ENCODE measurements around the gene CLCNKA. TPM values are rescaled to one million over a fixed set of nuclear protein-coding genes. Genes with fewer than 3 reads are reported as not detected.
"Not testable (repeated sequence)": the region's sequence is repeated elsewhere in the genome, so short reads cannot be mapped to it uniquely, and the experiment has no call there.

Gene CLCNKA
- total RNA-seq, 1 experiment from 2014 or later: 1.5 TPM

DNA sequence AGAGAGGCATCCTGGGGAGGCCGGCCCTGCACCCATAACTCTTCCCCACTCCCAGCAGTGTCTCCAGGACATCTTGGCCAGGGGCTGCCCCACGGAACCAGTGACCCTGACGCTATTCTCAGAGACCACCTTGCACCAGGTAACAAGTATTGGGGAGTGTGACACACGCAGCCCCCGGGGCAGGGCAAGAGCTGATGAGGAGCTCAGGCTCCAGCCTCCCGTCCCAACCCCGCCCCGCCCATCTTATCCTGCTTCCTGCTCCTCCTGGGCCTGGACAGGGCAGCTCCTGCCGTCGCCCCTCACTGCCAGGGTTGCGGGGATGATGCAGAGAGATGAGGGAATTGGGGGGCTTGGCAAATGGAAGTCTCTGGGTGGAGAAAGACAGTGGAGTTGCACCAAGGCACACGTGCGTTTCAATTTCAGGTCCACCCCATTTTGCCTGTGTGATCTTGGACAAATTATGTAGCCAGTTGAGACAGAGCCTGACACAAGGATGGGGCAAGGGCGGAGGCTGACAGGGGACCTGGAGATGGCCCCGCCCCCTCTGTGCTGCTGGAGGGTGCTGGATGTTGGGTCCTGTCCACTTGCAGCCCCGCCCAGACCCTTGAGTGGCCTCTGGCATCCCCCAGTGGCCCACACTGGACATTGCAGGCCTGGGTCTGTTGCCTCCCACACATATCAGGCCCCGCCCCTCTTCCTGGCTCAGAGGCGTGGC lies 10.7 kb downstream of the CLCNKA start (continued):
- TF ChIP-seq GABPB1 (CRISPR knock-in tag; IDR thresholded peaks at IDR 0.05) (no peak), ZNF423 (CRISPR knock-in tag; IDR thresholded peaks at IDR 0.05) (no peak), MXD4 (CRISPR knock-in tag; IDR thresholded peaks at IDR 0.05; ENCODE audit: borderline replicate concordance) (no peak), ELF4 (CRISPR knock-in tag; IDR thresholded peaks at IDR 0.05; ENCODE audit: low read depth) (no peak), NR1H2 (CRISPR knock-in tag; IDR thresholded peaks at IDR 0.05) (no peak)
- TF ChIP-seq, protein P1, sequence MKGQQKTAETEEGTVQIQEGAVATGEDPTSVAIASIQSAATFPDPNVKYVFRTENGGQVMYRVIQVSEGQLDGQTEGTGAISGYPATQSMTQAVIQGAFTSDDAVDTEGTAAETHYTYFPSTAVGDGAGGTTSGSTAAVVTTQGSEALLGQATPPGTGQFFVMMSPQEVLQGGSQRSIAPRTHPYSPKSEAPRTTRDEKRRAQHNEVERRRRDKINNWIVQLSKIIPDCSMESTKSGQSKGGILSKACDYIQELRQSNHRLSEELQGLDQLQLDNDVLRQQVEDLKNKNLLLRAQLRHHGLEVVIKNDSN (CRISPR knock-in tag; IDR thresholded peaks at IDR 0.05): no peak
- TF ChIP-seq, protein P2, sequence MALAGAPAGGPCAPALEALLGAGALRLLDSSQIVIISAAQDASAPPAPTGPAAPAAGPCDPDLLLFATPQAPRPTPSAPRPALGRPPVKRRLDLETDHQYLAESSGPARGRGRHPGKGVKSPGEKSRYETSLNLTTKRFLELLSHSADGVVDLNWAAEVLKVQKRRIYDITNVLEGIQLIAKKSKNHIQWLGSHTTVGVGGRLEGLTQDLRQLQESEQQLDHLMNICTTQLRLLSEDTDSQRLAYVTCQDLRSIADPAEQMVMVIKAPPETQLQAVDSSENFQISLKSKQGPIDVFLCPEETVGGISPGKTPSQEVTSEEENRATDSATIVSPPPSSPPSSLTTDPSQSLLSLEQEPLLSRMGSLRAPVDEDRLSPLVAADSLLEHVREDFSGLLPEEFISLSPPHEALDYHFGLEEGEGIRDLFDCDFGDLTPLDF (CRISPR knock-in tag; IDR thresholded peaks at IDR 0.05): no peak
- TF ChIP-seq, protein P3, sequence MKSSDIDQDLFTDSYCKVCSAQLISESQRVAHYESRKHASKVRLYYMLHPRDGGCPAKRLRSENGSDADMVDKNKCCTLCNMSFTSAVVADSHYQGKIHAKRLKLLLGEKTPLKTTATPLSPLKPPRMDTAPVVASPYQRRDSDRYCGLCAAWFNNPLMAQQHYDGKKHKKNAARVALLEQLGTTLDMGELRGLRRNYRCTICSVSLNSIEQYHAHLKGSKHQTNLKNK (CRISPR knock-in tag; IDR thresholded peaks at IDR 0.05): no peak
- TF ChIP-seq, protein P4, sequence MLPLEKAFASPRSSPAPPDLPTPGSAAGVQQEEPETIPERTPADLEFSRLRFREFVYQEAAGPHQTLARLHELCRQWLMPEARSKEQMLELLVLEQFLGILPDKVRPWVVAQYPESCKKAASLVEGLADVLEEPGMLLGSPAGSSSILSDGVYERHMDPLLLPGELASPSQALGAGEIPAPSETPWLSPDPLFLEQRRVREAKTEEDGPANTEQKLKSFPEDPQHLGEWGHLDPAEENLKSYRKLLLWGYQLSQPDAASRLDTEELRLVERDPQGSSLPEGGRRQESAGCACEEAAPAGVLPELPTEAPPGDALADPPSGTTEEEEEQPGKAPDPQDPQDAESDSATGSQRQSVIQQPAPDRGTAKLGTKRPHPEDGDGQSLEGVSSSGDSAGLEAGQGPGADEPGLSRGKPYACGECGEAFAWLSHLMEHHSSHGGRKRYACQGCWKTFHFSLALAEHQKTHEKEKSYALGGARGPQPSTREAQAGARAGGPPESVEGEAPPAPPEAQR (CRISPR knock-in tag; IDR thresholded peaks at IDR 0.05): no peak

DNA sequence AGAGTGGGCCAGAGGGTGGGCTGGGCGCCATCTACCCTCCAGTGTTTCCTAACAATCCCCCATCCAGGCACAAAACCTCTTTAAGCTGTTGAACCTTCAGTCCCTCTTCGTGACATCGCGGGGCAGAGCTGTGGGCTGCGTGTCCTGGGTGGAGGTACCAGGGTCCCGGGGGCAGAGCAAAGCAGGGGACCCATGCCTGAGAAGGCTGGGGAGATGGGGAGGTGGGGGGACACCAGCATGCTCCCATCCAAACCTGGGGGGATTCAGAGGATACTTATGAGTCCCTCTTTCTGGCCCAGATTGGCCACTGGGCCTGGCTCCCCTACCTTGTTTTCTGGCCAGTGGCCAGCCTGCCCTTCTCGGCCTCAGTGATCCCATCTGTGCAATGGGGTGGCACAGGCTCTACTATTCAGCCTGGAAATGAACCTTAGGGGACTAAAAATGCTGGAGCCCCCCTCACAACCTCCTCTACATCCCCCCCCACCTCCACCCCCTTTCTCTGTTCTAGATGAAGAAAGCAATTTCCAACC lies 11.3 kb downstream of the CLCNKA start:
- DNase-seq (ENCODE audit: low spot score); ATAC-seq; H3K27ac Mint-ChIP-seq; H3K4me3 Mint-ChIP-seq; H3K27me3 Mint-ChIP-seq (ENCODE audit: low read depth); H3K36me3 Mint-ChIP-seq; POLR2A ChIA-PET; H3K9me3 Mint-ChIP-seq: not testable (repeated sequence)
- CTCF ChIA-PET: interaction anchor here (0.6 to 3.1 kb wide), 9 partner anchors 12 to 241 kb away, joined by 3 to 24 read pairs (median 6); partner anchors contain the start of gene HSPB7
- H3K4me1 Mint-ChIP-seq: peaks cover 12% of the 10 kb centered on the region
- peak; percentile 59; the same call in 1 of the 2 replicates for TF ChIP-seq GTF2I (CRISPR knock-in tag; conservative IDR thresholded peaks at IDR 0.05)

DNA sequence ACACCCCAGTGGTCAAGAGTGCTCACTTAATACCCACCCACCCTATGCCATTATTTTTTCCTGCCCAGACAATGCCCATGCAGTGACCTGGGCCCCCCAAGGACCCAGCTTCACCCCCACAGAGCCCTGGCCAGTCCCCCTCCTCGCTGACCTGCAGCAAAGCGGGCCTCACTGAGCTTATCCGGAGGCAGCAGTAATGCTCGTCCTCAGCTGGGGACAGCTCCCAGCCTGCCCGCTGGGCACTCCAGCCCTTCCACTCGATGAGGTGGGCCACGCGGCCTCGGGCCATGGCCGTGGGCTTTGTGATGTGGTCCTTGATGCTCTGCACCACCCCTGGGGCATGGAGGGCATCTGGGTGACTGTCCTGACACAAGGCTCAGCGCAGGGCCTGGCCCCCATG lies 14.6 kb downstream of the CLCNKA start:
- POLR2A ChIA-PET; H3K4me3 Mint-ChIP-seq; H3K9me3 Mint-ChIP-seq; H3K27me3 Mint-ChIP-seq (ENCODE audit: low read depth); H3K36me3 Mint-ChIP-seq; H3K4me1 Mint-ChIP-seq; ATAC-seq; H3K27ac Mint-ChIP-seq; DNase-seq (ENCODE audit: low spot score): not testable (repeated sequence)
- CTCF ChIA-PET: interaction anchor here (1.7 kb wide), 1 partner anchor 10 kb away, joined by 7 read pairs; no protein-coding TSS in a partner anchor

DNA sequence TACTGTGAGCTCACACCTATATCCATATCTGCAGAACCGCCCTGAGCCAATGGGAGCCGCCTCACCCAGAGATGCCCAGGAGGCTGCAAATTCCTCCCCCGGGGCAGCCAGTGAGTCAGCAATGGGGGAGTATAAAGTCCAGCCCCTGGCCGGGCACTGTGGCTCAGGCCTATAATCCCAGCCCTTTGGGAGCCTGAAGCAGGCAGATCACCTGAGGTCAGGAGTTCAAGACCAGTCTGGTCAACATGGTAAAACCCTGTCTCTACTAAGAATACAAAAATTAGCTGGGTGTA lies 16.7 kb downstream of the CLCNKA start:
- ChIA-PET POLR2A (no interaction called here), CTCF (interaction anchor here (0.6 to 1.5 kb wide), 2 partner anchors 17 to 144 kb away, joined by 3 to 4 read pairs; no protein-coding TSS in a partner anchor)
- Mint-ChIP-seq H3K36me3 (no peaks in the 10 kb centered on the region), H3K4me3 (no peak overlapping the region), H3K9me3 (no peaks in the 10 kb centered on the region), H3K27ac (no peak overlapping the region), H3K27me3 (ENCODE audit: low read depth) (no peaks in the 10 kb centered on the region), H3K4me1 (no peaks in the 10 kb centered on the region)
- TF ChIP-seq, protein P3 (CRISPR knock-in tag; IDR thresholded peaks at IDR 0.05): no peak
- TF ChIP-seq JUN (CRISPR knock-in tag; IDR thresholded peaks at IDR 0.05) (no peak), TEAD1 (CRISPR knock-in tag; IDR thresholded peaks at IDR 0.05) (no peak), ZNF138 (CRISPR knock-in tag; conservative IDR thresholded peaks at IDR 0.05) (no peak)
- ATAC-seq (no peak; the same call in 1 of the 2 replicates), DNase-seq (ENCODE audit: low spot score) (no peak)

DNA sequence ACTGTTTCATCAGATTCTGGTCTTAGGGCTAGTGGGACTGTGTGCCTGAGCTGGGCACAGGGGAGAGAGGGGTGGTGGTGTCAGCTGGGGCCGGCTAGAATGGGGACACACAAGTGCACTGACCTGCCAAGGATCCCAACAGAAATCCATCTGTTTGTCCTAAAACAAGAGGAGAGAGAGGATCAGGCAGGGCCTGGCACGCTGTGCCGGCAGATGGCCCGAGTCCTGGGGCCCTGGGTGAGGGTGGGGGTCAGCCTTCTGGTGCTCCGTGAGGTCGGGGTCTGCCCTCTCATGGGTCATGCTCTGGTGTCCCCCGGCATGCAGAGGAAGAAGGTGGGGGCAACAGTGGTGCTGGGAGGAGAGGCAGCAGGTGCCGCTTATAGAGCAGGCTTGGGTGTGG lies 18.0 kb downstream of the CLCNKA start:
- H3K9me3 Mint-ChIP-seq; H3K4me1 Mint-ChIP-seq; H3K4me3 Mint-ChIP-seq; H3K27me3 Mint-ChIP-seq (ENCODE audit: low read depth); DNase-seq (ENCODE audit: low spot score); ATAC-seq; H3K27ac Mint-ChIP-seq; H3K36me3 Mint-ChIP-seq; POLR2A ChIA-PET: not testable (repeated sequence)
- CTCF ChIA-PET: interaction anchor here (1.5 to 2.7 kb wide), 2 partner anchors 15 to 16 kb away, joined by 4 to 9 read pairs; no protein-coding TSS in a partner anchor
